SH-SY5Y (cell line): Measurements from ENCODE around the gene LTK.

ENCODE experiments used
- GATA2 ChIP-seq: IDR thresholded peaks from 2 replicates; pipeline ENCODE4 v1.6.1; 2011; ENCODE audit warnings: mild to moderate bottlenecking, low read depth, low read length
- GATA3 ChIP-seq: IDR thresholded peaks from 2 replicates; pipeline ENCODE4 v1.6.1; 2011; ENCODE audit warnings: low read depth, mild to moderate bottlenecking, low read length, moderate library complexity

DNA sequence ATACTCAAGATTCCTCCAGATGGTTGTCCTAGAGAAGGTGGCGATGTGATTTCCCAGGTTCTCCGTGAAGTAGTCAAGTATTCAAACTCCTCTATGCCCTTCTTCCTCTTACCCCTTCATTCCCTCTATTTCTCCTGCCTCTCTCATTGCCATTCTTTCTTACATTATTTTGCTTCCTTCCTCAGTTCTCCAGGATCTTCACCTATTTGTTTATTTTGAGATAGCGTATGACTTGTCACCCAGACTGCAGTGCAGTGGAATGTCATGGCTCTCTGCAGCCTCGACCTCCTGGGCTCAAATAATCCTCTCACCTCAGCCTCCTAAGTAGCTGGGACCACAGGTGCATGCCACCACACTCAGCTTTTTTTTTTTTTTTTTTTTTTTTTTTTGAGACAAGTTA is 21.7 kb downstream of the LTK start:
- TF ChIP-seq GATA3 (no peak), GATA2 (no peak)
